ENCODE data around the gene HIVEP3. TPM values are rescaled to one million over a fixed set of nuclear protein-coding genes. Genes with fewer than 3 reads are reported as not detected.
"Not testable (repeated sequence)": the region's sequence is repeated elsewhere in the genome, so short reads cannot be mapped to it uniquely, and the experiment has no call there.

Gene HIVEP3
- total RNA-seq, 1 experiment from 2014 or later: 0.17 TPM

GRCh38 chr1:41578712-41579335 lies 339.9 kb downstream of the HIVEP3 start:
- no peak for DNase-seq (ENCODE audit: extremely low read depth, low read depth)

DNA sequence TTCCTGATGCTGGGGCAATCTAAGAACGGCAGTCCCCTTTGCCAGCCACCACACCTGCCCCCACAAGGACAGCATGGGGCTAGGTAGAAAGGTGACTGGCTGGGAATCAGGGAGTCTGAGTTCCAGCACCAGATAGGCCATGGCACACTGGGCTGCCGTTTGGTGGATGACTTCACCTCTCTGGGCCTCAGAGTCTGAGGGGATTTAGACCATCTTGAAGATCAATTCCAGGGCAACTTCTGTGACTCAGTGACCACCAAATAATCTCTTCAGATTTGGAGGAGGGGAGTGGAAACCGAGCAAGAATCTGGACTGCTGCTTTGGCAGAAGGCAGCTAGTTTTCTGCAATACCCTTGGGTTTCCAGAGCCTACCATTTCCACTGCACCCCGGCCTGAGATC lies 342.1 kb downstream of the HIVEP3 start:
- no peak for DNase-seq (ENCODE audit: extremely low read depth, low read depth)

DNA sequence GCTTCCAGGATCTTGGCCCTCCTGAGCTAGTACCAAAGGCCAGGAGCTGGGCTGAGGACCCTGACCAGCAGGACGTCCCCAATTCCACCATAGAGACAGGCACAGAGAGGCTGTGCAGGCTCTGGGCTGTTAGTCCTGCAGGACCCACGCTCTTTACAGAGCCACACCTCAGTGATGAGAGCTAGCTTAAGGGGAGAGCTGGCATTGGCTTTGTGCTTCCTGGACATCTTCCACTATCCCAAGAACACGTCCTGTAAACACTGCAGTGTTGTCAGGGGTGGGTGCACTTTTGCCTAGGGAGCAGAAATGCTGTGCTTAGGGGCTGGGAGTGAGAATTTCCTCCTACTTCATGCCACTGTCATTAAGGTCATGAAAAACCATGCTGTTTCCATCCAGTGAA lies 342.5 kb downstream of the HIVEP3 start:
- DNase-seq (ENCODE audit: extremely low read depth, low read depth): no peak

DNA sequence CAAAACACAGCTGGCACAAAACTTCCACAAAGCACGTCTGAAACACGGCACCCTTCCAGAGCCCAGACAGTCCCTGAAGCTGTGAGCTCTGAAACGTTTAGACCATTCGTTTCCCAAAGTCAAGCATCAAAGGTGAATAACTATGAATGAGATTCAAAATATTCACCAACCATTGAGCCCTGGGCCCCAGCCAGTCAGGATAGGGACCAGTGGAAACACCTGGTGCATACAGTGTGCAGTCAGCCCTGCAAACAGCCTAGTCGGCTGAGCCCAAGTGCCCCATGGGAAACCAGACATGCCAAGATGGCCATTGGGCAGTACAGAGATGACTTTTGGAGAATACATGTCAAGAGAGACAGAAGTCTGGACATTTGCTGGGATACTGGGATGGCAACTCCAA lies 343.9 kb downstream of the HIVEP3 start:
- no peak for DNase-seq (ENCODE audit: extremely low read depth, low read depth)

DNA sequence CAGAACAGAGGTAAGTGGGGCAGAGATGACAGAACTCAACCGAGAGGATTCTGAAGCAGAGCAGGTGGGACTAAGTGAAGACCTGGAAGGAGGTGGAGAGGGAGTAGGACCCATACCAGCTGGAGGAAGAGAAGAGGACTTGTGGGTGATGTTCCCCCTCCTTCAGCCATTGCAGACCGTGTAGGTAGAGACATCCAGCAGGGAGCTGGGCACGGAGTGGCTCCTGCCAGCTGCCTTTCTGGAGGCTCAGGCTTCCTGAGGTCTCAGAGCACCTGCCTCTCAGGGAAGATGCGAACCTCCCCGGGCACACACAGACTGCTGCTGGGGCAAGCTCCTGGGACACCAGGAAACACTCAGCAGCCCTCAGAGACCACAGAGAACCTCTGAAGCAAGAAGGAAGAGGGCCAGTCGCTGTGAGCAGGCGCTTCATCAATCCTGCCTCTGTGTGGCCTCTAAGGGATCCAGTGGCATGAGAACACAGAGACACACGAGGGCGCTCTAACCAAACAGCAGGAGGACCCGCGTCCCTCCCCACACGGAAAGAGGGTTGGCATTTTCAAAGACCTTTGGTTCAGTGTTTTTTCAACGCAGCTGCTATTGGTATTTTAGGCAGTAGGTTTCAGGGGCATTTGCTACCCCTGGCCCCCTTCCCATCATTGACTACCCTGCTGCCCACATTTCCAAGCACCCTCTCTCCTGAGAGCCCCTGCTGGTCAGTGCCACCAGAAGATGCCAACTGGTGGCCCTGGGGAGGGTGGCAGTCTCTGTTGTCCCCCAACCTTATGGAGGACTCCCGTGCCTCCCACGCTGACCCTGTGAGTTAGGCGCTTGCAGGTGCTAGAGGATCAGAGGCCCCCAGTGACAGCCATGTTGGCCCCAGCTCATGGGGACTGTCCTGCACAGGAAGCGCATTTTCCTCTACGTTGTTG lies 344.7 kb downstream of the HIVEP3 start:
- peak; percentile 60 for DNase-seq (ENCODE audit: extremely low read depth, low read depth)

- DNase-seq (ENCODE audit: extremely low read depth, low read depth): no peak
These were observed 345.5 kb downstream of the HIVEP3 start for GRCh38 chr1:41573194-41573593.

- DNase-seq (ENCODE audit: extremely low read depth, low read depth): no peak
These were observed 346.5 kb downstream of the HIVEP3 start for GRCh38 chr1:41572224-41572623.

DNA sequence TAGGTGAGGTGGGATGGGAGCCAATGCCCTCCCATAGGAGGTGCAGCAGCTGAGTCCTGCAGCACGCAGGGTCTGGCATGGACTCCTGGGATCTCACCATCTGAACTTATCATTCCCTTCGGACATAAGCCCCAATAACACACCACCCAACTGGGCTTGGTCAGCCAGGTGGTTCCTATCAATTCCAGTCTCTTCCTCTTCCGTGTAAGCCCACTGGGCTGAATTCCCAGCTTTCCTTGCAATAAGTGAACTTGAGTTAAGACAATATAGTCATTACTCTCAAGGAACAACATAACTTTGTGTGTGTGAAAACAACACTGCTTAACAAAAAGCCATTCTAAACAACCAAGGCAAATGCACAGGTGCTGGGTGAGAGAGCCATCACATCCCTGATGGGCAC lies 347.7 kb downstream of the HIVEP3 start:
- DNase-seq (ENCODE audit: extremely low read depth, low read depth): no peak

DNA sequence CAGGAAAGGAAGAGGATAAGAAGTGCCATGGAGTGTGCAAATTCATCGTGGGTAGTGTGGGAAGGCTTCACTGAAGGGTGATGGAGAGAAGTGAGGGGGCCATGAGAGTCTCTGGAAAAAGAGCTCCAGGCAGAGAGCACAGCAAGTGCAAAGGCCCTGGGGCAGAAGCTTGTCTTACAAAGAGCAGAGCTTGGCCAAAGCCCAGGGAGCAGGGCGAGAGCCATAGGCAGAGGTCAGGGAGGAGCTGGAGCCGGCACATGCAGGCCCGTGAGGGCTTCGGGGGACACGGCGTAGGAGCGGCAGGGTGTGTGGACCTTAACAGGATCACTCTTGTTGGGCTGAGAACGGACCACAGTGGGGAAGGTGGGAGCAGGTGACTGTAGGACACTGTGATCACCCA lies 350.5 kb downstream of the HIVEP3 start:
- no peak for DNase-seq (ENCODE audit: extremely low read depth, low read depth)

DNA sequence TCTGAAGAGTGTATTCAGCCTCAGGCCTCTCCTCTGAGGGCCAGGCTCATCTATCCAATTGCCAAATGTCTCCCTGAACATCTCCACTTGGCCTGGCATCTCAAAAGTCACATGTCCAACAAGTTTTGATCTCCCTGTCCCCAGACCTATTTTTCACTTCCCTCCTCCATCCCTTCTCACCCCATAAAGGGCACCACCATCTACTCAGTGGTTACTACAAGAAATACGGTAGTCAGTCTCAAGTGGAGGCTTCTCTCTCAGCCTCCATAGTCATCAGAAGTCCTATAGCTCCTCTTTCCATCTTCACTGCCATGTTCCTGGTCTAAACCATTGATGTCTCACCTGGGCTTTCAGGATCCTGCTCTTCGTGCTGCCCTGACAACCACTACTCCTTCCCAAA lies 351.8 kb downstream of the HIVEP3 start:
- no peak for DNase-seq (ENCODE audit: extremely low read depth, low read depth)

DNA sequence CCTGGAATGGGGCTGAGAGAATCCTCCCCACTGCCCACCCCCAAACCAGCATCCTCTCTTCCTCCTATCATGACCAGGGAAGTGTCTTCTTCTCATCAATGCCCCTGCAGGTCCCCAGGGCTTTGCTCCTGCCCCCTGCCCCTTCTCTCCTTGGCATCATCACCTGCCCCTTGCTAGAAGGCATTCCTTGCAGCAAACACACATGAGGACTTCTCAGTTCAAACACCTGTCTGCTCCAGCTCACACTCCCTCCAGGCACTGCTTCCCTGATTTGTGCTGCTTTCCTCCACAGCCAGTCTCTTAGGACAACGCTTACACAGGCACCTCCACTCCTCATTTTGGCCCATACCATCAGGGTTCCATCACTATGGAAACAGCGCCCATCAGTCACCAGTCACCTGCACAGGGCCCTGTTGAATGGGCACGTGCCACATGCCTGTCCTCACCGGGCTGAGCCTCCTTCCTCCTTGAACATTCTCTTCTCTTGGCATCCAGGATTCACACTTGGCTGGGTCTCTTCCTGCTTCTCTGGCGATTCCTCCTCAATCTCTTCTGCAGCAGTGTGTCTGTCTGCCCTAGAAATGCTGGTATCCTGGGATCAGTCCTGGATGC lies 352.3 kb downstream of the HIVEP3 start:
- no peak for DNase-seq (ENCODE audit: extremely low read depth, low read depth)

DNA sequence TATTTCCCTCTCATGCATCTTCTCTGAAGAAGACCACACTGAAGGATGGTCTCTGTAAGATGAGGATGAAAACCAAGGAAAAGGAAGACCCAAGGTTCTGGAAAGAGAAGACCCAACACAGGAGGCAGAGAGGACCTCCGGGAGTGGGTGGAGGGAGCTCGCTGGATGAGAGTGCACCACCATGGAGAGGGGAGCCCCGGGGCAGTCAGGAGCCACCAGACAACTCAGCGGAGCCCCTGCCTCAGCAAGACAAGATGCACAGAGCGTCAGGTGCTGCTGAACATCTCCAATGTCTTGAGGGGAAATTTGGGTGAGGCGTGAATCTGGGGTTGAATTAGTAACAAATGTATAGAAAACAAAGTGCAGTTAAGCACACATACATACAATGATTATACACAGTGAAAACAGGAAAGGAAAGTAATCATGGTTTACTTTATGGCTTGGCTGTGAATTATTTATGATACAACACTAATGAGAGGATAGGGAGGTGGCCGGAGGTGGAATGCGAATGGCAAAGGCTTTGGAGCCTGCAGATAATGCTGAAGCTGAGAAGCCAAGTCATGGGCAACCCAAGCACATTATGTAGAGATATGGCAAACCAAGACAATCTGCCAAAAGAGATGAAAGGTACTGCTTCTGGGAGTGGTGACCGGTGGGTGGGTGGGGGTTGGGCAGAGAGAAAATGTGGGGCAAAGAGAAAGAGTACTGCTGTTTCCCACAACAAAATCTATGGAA lies 353.8 kb downstream of the HIVEP3 start:
- DNase-seq (ENCODE audit: extremely low read depth, low read depth): no peak

GRCh38 chr1:41562328-41562727 lies 356.4 kb downstream of the HIVEP3 start:
- DNase-seq (ENCODE audit: extremely low read depth, low read depth): no peak

- DNase-seq (ENCODE audit: extremely low read depth, low read depth): no peak
These were observed 357.8 kb downstream of the HIVEP3 start for GRCh38 chr1:41560931-41561330.

DNA sequence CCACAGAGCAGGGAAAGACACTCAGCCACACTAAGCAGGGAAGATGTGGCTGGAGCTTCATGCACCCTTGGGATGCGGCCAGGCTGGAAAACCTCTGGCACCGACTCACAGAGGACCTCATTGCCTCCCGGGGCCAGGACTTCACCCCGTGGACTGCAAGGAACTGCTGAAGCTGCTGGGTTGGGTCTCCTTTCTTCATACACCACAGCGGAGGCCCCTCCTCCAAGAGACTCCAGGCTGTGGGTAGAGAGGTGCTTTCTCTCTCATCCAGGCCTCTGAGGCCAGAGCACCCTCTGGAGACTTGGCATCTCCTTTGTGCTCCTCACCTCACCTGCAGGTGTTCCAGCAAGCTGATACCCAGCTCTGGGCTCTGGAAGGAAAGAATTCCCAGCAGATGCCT lies 358.2 kb downstream of the HIVEP3 start:
- no peak for DNase-seq (ENCODE audit: extremely low read depth, low read depth)

DNA sequence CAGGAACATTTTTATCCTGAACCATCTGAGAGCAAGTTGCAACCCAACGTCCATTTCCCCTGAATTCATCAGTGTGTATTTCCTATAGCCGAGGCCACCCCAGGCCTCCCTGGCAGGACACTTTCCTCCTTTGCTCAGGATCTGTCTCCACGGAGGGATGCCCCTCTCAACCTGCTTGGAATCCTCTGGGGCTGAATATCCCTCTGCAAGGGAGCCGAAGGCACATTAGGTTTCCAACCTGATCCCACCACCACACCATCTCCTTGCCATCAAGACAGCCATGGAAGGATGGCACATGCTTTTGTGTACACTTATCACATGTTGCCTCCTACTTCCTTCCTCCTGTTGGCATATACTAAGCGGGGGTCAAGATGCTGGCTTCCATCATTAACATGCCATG lies 359.4 kb downstream of the HIVEP3 start:
- no peak for DNase-seq (ENCODE audit: extremely low read depth, low read depth)

DNA sequence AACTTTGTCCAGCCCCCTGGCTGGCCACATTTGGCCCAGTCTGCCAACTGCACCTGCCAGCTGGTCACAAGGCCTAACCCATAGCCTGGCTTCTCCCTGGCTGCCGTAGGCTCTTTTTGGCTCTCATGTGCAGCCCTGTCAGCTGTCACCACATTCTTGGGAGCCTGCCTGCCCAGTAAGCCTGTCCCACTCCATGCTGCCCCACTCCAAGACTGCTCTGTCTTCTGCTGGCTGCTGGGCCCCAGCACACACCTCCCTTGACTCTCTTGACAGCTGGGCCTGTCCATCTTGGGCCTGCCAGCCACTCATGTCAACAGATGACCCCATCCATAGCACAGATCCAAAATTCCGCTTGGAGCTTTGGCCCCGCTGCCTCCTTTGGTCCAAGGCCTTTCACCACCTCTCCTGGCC lies 360.0 kb downstream of the HIVEP3 start:
- DNase-seq (ENCODE audit: extremely low read depth, low read depth): no peak

DNA sequence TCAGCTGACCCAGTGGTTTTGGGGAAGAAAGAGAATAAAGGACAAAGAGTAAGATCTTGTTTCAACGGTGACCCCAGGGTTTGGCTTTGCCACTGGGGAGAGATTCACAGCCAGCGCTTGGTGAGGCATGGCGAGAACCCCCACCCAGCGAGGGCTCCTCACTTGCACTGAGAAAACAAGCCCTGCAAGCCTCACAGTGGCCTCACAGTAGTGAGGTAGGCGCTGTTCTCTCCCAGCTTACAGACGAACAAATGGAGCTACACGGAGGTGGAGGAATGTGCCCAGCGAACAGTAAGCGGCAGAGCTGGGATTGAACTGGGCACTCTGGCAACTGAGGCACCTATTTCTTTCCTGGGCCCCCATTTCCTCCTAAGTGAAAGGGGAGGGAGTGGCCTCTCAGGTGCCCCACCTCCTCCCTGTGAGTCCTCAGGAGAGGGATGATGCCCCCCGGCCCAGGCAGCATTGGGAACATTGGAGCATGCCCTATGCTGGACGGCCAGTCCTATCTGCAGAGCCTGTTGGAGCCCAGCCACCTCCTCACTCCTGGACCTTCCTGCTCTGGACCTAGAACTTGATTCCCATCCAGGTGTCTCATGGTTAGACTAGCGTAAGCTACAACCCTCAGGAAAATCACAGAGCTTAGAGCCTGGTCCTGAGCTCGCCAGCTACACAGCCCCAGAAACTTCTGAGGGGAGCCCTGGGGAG lies 360.8 kb downstream of the HIVEP3 start:
- DNase-seq (ENCODE audit: extremely low read depth, low read depth): no peak

DNA sequence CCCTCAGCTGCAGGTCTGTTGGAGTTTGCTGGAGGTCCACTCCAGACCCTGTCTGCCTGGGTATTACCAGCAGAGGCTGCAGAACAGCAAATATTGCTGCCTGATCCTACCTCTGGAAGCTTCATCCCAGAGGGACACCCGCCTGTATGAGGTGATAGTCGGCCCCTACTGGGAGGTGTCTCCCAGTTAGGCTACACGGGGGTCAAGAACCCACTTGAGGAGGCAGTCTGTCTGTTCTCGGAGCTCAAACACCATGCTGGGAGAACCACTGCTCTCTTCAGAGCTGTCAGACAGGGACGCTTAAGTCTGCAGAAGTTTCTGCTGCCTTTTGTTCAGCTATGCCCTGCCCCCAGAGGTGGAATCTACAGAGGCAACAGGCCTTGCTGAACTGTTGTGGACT lies 364.0 kb downstream of the HIVEP3 start:
- not testable (repeated sequence) for DNase-seq (ENCODE audit: extremely low read depth, low read depth)

GRCh38 chr1:41547781-41548560 lies 370.8 kb downstream of the HIVEP3 start:
- no peak for DNase-seq (ENCODE audit: extremely low read depth, low read depth)

Measured in NCI-H460 (cell line).